Glutamatergic neuron (in vitro differentiated cells): ENCODE results near the gene APBA3. TPM values are rescaled to one million over a fixed set of nuclear protein-coding genes. Genes with fewer than 3 reads are reported as not detected.

Source experiments
- DNase-seq: peaks from one replicate; pipeline ENCODE4 v3.0.0; 2022
- H3K27ac Mint-ChIP-seq: one replicate; pipeline ENCODE4 v1.8.0; 2020; ENCODE audit warnings: mild to moderate bottlenecking, mixed read lengths, inconsistent platforms; ENCODE audit not compliant: unreplicated experiment
- H3K27me3 Mint-ChIP-seq: one replicate; pipeline ENCODE4 v1.8.0; 2020; ENCODE audit warnings: mild to moderate bottlenecking, moderate library complexity, mixed read lengths, inconsistent platforms; ENCODE audit not compliant: unreplicated experiment
- H3K36me3 Mint-ChIP-seq: one replicate; pipeline ENCODE4 v1.8.0; 2020; ENCODE audit warnings: mild to moderate bottlenecking, mixed read lengths, inconsistent platforms; ENCODE audit not compliant: unreplicated experiment
- H3K4me1 Mint-ChIP-seq: one replicate; pipeline ENCODE4 v1.8.0; 2020; ENCODE audit warnings: mild to moderate bottlenecking, low read depth, mixed read lengths, inconsistent platforms; ENCODE audit not compliant: unreplicated experiment
- H3K4me3 Mint-ChIP-seq: one replicate; pipeline ENCODE4 v1.8.0; 2020; ENCODE audit warnings: mild to moderate bottlenecking, mixed read lengths, inconsistent platforms; ENCODE audit not compliant: unreplicated experiment
- H3K9me3 Mint-ChIP-seq: one replicate; pipeline ENCODE4 v1.8.0; 2020; ENCODE audit warnings: mild to moderate bottlenecking, moderate library complexity, mixed read lengths, inconsistent platforms; ENCODE audit not compliant: unreplicated experiment
- total RNA-seq: library from RNA; stranded (reverse); fragmentation: NEBNext Ultra II Directional; extraction: Animal tissue kit (Norgen Biotek cat#: 25700); gene quantifications from one replicate; pipeline ENCODE4 v1.2.1, GENCODE V29; 2021; ENCODE audit not compliant: unreplicated experiment
- TF ChIP-seq, protein P1 (sequence below): fragments of 200-600 bp; sonication (generic); IDR thresholded peaks from one replicate; pipeline ENCODE4 v1.5.0; 2021; ENCODE audit not compliant: partially characterized antibody, unreplicated experiment

The APBA3 gene
- total RNA-seq, 1 donor from 2014 or later: 23.3 TPM

DNA sequence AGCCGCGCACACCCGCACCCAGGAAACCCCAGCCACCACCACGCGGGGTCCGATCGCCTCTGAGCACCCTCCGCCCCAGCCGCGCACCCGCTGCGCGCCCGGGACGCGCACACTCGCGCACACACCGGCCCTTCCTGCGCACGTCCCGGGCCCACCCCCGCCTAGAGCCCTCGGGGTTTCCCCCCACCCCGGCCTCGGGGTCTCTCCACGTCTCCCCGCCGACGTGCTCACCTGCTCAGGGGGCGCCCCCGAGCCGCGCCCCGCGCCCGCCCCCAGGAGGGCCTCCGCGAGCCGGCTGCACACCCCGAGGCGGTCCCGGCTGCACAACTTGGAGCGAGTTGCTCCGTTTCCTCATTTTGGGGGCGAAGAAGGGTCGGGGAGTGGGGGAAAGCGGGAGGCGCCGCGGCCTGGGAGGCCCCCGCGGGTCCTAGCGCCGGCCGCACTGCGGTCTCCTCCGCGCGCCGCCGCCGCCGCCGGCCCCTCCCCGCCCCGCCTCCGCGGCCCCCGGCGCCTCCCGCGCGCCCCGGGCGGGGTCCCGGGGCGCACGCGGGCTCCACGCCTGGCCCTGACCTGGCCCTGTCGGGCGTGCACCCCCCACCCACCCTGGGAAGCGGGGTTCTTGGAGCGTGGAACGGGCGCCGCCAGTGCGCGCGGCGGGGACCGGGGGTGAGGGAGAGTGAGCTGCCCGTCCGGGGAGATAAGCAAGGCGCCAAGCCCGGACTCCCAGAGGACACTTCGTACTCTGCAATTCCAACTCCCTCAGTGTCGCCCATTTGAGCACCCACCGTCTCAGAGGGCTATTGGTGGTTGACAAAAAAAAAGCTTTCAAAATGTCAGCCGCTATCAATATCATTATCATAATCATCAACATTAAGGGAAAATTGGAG, 24.7 kb upstream of the APBA3 start, which contains the start of gene MATK:
Gene MATK (minus strand): TSS at position 444 of the 887 bp plus-strand sequence. CDS start 1,246 bp downstream, outside the sequence.
- peaks cover 8% of the 10 kb centered on the region for H3K9me3 Mint-ChIP-seq
- H3K27me3 Mint-ChIP-seq: peaks cover 19% of the 10 kb centered on the region
- TF ChIP-seq, protein P1, sequence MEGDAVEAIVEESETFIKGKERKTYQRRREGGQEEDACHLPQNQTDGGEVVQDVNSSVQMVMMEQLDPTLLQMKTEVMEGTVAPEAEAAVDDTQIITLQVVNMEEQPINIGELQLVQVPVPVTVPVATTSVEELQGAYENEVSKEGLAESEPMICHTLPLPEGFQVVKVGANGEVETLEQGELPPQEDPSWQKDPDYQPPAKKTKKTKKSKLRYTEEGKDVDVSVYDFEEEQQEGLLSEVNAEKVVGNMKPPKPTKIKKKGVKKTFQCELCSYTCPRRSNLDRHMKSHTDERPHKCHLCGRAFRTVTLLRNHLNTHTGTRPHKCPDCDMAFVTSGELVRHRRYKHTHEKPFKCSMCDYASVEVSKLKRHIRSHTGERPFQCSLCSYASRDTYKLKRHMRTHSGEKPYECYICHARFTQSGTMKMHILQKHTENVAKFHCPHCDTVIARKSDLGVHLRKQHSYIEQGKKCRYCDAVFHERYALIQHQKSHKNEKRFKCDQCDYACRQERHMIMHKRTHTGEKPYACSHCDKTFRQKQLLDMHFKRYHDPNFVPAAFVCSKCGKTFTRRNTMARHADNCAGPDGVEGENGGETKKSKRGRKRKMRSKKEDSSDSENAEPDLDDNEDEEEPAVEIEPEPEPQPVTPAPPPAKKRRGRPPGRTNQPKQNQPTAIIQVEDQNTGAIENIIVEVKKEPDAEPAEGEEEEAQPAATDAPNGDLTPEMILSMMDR: no peak
- peaks cover 20% of the 10 kb centered on the region for H3K36me3 Mint-ChIP-seq
- DNase-seq: no peak
- no peak within 1 kb of the TSS for H3K27ac Mint-ChIP-seq
- H3K4me3 Mint-ChIP-seq: peak within 1 kb of the TSS; percentile 73
- H3K4me1 Mint-ChIP-seq: no peaks in the 10 kb centered on the region

DNA sequence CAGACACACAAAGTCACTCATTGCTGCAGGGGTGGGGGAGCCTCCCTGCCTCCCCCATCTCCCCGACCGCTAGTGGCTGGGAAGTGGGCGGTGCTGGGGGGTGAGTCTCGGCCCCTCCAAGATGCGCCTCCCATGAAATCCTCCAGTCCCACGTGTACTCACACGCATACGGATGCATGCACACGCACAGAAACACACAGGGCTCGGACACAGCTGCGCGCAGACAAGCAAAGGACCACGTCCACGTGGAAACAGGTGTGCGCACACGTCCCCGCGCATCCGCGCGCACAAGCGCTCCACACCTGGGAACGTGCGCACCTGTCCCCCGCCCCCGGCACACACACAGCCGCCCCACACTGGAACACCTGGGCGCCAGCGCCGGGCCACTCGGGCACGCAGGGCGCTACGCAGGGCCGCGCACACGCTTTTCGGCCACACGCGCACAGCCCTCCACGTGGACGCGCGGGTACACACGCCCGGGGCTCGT, 24.0 kb upstream of the APBA3 start:
- Mint-ChIP-seq H3K36me3 (peaks cover 15% of the 10 kb centered on the region), H3K4me3 (peak overlapping the region; percentile 55), H3K27me3 (peaks cover 21% of the 10 kb centered on the region), H3K27ac (no peak overlapping the region), H3K9me3 (peaks cover 12% of the 10 kb centered on the region), H3K4me1 (no peaks in the 10 kb centered on the region)
- TF ChIP-seq, protein P1: no peak
- no peak for DNase-seq

DNA sequence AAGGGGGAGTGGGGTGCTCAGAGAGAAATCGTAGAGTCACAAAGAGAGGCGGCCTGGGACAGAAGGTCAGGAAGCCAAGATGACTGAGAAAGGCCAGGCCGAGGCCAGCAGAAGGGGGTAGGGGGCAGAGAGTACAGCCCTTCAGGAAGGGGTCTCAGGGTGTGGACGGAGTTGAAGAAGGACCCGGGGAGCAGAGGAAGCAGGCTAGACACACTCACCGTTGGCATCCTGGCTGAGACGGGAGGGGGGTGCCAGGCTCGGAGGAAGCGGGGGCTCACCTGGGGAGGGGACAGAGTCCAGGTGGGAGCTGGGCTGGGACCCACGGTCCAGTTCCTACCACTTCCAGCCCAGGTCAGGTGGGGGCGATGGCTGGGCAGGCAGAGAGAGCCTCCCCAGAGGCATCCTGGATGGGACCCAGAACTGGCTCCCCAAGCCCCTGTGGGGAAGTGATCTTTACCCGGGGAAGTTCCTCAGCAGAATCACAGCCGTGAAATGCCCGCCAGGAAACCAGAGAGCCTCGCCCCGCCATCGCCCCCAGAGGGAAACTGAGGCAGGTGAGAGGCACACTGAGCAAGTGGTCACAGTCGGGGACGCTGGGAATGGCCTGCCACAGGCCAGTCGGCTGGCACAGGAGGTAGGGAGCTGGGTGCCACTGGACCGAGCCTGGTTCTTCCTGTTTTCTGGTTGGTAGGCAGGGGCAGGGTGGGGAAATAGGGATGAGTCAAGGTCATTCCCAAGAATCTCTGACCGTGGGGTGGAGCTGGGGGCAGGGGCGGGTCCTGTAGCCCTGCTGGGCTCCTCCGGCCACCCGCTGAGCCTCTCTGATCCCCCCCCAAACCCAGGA, 23.3 kb upstream of the APBA3 start:
- TF ChIP-seq, protein P1: no peak
- Mint-ChIP-seq H3K9me3 (peaks cover 11% of the 10 kb centered on the region), H3K4me3 (no peak overlapping the region), H3K27ac (no peak overlapping the region), H3K36me3 (peaks cover 13% of the 10 kb centered on the region), H3K4me1 (no peaks in the 10 kb centered on the region), H3K27me3 (peaks cover 18% of the 10 kb centered on the region)
- DNase-seq: no peak

DNA sequence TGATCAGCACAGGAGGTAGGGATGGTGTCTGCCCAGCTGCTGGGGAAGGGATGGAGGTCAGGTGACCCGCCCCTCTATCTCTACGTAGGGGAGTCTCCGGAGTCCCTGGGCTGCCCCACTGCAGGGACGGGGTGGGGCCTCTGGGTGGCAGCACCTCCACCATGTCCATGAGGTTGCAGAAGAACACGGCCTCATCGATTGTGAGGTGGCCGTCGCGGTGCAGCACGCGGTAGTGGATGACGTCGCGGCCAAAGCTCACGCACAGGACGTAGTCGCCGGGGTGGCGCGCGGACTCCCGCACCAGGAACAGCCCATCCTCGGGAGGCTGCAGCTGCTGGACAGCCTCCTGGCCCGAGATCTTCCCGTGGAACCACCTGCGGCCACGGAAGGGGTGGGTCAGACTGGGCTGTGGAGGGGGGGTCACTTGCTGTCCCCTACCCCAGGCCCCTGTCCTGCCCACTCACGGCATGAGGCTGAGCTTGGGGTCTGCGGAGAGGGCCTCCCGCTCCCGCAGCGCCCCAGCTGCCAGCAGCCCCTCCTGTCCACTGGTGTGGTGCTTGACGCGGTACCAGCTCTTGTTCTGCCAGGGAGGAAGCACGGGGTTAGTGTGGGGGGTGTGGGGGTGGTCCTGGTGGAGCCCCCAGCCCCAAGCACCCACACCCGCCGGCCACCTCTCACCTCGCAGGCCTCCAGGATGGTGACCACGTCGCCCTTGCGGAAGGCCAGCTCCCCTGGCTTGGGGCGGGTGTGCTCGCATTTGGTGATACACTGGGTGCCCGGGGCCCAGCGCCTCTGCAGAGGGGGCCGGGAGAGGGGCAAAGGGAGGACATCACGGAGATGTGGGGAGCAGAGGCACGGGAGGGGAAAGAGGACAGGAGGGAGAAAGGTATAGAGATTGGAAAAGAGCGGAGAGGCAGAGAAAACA, 22.4 kb upstream of the APBA3 start:
- TF ChIP-seq, protein P1: peak; percentile 30
- Mint-ChIP-seq H3K4me1 (no peaks in the 10 kb centered on the region), H3K4me3 (no peak overlapping the region), H3K36me3 (peaks cover 13% of the 10 kb centered on the region), H3K9me3 (peaks cover 11% of the 10 kb centered on the region), H3K27ac (no peak overlapping the region), H3K27me3 (peaks cover 18% of the 10 kb centered on the region)
- DNase-seq: peak; percentile 53
